Endothelial cell of umbilical vein (primary cell): Measurements from ENCODE around the gene AEBP1. TPM values are rescaled to one million over a fixed set of nuclear protein-coding genes. Genes with fewer than 3 reads are reported as not detected.

Experiments used
- BruUV-seq: library from RNA; stranded (reverse); fragments of 400-500 nt; replicated peaks from 2 replicates; lab custom pipeline; 2021; lab: Mats Ljungman, UMichigan
- CTCF ChIA-PET: fragments of 300-600, 350-600 bp; sonication (Branson Sonifier 250); formaldehyde crosslinking; loops from one replicate; lab custom pipeline; 2021; ENCODE audit warnings: antibody characterized with exemption, inconsistent platforms; lab: Charles Lee
- POLR2A ChIA-PET: fragments of 300-600, 350-600 bp; sonication (Branson Sonifier 250); formaldehyde crosslinking; loops from one replicate; lab custom pipeline; 2021; ENCODE audit warnings: antibody characterized with exemption, inconsistent platforms; lab: Charles Lee
- DNase-seq: peaks from one replicate; pipeline ENCODE4 v3.0.0-alpha.2; 2011; ENCODE audit warnings: low read depth, low spot score
- FAIRE-seq: peaks from 2 replicates; lab custom pipeline; 2011; peaks lifted over from hg19 to GRCh38; lab: Jason Lieb, UNC
- H2AFZ ChIP-seq: 2 replicates; pipeline ENCODE4 v1.6.0; 2012; ENCODE audit warnings: low read depth, low read length, control low read depth, inconsistent platforms
- H3K27ac ChIP-seq: 2 replicates; pipeline ENCODE4 v1.5.1; 2011; ENCODE audit warnings: low read depth, mild to moderate bottlenecking, control low read depth, low read length, moderate library complexity; ENCODE audit not compliant: insufficient read depth
- H3K27me3 ChIP-seq, 2 experiments: 2 replicates each; pipeline versions ENCODE4 v1.6.0 to v1.6.1; 2011; ENCODE audit warnings: low read length in 2 of 2, mixed read lengths in 1 of 2; ENCODE audit not compliant: control insufficient read depth in 2 of 2, insufficient read depth in 2 of 2
- H3K36me3 ChIP-seq, 2 experiments: 2 replicates in 1 of 2; 3 replicates in 1 of 2; pipeline ENCODE4 v1.5.1; 2011; ENCODE audit warnings: low read length in 2 of 2, mild to moderate bottlenecking in 1 of 2, moderate library complexity in 1 of 2; ENCODE audit not compliant: control insufficient read depth in 2 of 2, insufficient read depth in 2 of 2; ENCODE audit errors: extremely low read depth in 1 of 2
- H3K4me1 ChIP-seq: 3 replicates; pipeline ENCODE4 v1.5.1; 2011; ENCODE audit warnings: mild to moderate bottlenecking, low read length; ENCODE audit not compliant: control insufficient read depth, insufficient read depth; ENCODE audit errors: extremely low read depth
- H3K4me2 ChIP-seq: 2 replicates; pipeline ENCODE4 v1.6.1; 2011; ENCODE audit warnings: low read length, control low read depth, mixed read lengths; ENCODE audit not compliant: insufficient read depth
- H3K4me3 ChIP-seq, 3 experiments: fragments of 200-600 bp in 1 of 3; sonication (generic), shearing (Covaris generic) in 1 of 3; replicated peaks in 1 of 3; 2 replicates each; pipeline ENCODE4 v1.5.1; 2011 to 2016; ENCODE audit warnings: control low read depth in 3 of 3, low read length in 3 of 3, mild to moderate bottlenecking in 2 of 3, inconsistent platforms in 1 of 3, low read depth in 1 of 3, moderate library complexity in 1 of 3; ENCODE audit not compliant: insufficient read depth in 1 of 3
- H3K79me2 ChIP-seq: 2 replicates; pipeline ENCODE4 v1.6.0; 2012; ENCODE audit warnings: low read length, inconsistent platforms; ENCODE audit not compliant: control insufficient read depth, insufficient read depth
- H3K9ac ChIP-seq: replicated peaks from 2 replicates; pipeline ENCODE3; 2011; ENCODE audit warnings: low read length, control low read depth; ENCODE audit not compliant: insufficient read depth; ENCODE audit errors: extremely low read depth
- H3K9me1 ChIP-seq: replicated peaks from 3 replicates; pipeline ENCODE4 v1.6.0; 2011; ENCODE audit warnings: mild to moderate bottlenecking, low read length; ENCODE audit not compliant: control insufficient read depth, insufficient read depth; ENCODE audit errors: extremely low read depth
- H3K9me3 ChIP-seq: replicated peaks from 2 replicates; pipeline ENCODE4 v1.5.1; 2012; ENCODE audit warnings: low read length, inconsistent platforms; ENCODE audit not compliant: control insufficient read depth, insufficient read depth
- H4K20me1 ChIP-seq: replicated peaks from 2 replicates; pipeline ENCODE3; 2011; ENCODE audit warnings: mild to moderate bottlenecking, low read length; ENCODE audit not compliant: control insufficient read depth, insufficient read depth; ENCODE audit errors: extremely low read depth
- CTCF ChIP-seq, 2 donors: IDR thresholded peaks; 1 replicate in 1 of 2; 2 replicates in 1 of 2; pipeline ENCODE4 v1.5.1; 2011; ENCODE audit warnings: low read length in 2 of 2, mild to moderate bottlenecking in 2 of 2, moderate library complexity in 2 of 2, control low read depth in 1 of 2, inconsistent platforms in 1 of 2, low read depth in 1 of 2; ENCODE audit not compliant: insufficient read depth in 1 of 2; ENCODE audit errors: extremely low read depth in 1 of 2
- EZH2 ChIP-seq: IDR thresholded peaks from 2 replicates; pipeline ENCODE4 v1.6.1; 2012; ENCODE audit warnings: borderline replicate concordance, low read depth, mild to moderate bottlenecking, moderate library complexity, low read length, inconsistent platforms; ENCODE audit not compliant: severe bottlenecking
- FOS ChIP-seq: IDR thresholded peaks from 2 replicates; pipeline ENCODE4 v1.6.1; 2011; ENCODE audit warnings: mild to moderate bottlenecking, low read length, moderate library complexity, borderline replicate concordance; ENCODE audit not compliant: insufficient read depth
- GATA2 ChIP-seq: IDR thresholded peaks from 2 replicates; pipeline ENCODE4 v1.7.0; 2011; ENCODE audit warnings: low read depth, mild to moderate bottlenecking, moderate library complexity, mixed read lengths, low read length; ENCODE audit not compliant: insufficient read length, insufficient read depth
- MYC ChIP-seq: IDR thresholded peaks from one replicate; pipeline ENCODE4 v1.6.1; 2011; ENCODE audit warnings: mild to moderate bottlenecking, low read depth, low read length
- POLR2A ChIP-seq: IDR thresholded peaks from 2 replicates; pipeline ENCODE4 v1.6.1; 2012; ENCODE audit warnings: low read depth, mild to moderate bottlenecking, control low read depth, low read length
- POLR2AphosphoS5 ChIP-seq: IDR thresholded peaks from 2 replicates; pipeline ENCODE4 v1.6.1; 2012; ENCODE audit warnings: low read depth, mild to moderate bottlenecking, control low read depth, low read length, moderate library complexity; ENCODE audit not compliant: insufficient read depth
- dilution Hi-C: fragments of 300-500 bp; cut with MboI; formaldehyde crosslinking; loops from one replicate; pipeline ENCODE4 v1.15.0; 2019; ENCODE audit warnings: low sequenced_read_pairs; ENCODE audit not compliant: extremely low pct_ligation_motif_present
- intact Hi-C: fragments of 100-400 bp; cut with micrococcal nuclease; formaldehyde crosslinking; loops from one replicate; pipeline ENCODE4 v1.10.0; 2022
- polyA plus RNA-seq, 4 experiments: library from polyadenylated mRNA; depleted of rRNA in 3 of 4; stranded (reverse) in 3 of 4; unstranded in 1 of 4; fragments of >200 nt; gene quantifications; 2 replicates each; pipeline versions ENCODE4 v1.2.1 to v1.2.3, GENCODE V29; 2011 to 2012; ENCODE audit warnings: missing spikeins in 1 of 4
- total RNA-seq: library from RNA; stranded (reverse); gene quantifications from 2 replicates; pipeline ENCODE4 v1.2.3, GENCODE V29; 2021

Gene AEBP1
- total and polyA plus RNA-seq, 2 donors (not counting 3 experiments of a cell fraction or from before 2014, with no cell fraction given), result 20.6 to 48.0 TPM

DNA sequence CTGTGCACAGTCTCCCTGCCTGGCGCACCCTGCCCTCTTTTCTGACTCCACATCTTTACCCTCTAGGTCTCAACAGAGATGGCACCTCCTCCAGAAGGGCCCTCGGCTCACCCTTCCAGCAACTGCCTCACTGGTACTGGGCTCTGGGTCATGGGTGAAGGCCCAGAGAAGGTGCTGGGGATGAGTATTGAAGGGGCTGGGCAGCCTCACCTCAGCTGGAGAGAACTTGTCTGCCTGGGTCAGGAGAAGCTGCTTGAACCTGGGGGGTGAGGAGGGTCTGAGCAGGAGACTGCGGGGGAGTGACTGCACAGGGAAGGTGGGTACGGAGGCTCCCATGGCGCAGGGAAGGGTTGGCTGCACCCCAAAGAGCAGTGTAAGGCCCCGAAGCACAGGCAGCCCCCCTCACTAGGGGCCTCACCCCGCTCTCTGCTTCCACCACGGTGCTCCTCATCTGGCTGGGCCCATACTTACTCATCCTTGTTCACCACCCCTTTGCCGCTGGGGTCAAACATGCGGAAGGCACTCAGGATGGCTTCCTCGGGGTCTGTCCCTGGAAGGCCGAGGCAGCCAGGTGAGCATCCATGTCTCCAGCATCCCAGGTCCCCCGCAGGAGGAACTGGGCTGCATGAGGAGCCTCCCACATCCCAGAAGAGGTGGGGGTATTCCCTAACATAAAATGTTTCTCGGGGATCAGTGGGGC, 35.3 kb downstream of the AEBP1 start:
- Histone ChIP-seq H3K9me3 (no peaks in the 10 kb centered on the region), H3K27me3 (peaks cover 4 to 11% of the 10 kb centered on the region in 2 experiments), H3K4me2 (no peak overlapping the region), H2AFZ (no peak overlapping the region), H3K27ac (no peak overlapping the region), H3K4me3 (no peak overlapping the region), H3K9ac (no peak overlapping the region), H4K20me1 (no peaks in the 10 kb centered on the region), H3K79me2 (no peaks in the 10 kb centered on the region), H3K9me1 (no peaks in the 10 kb centered on the region), H3K4me1 (no peaks in the 10 kb centered on the region), H3K36me3 (no peaks in the 10 kb centered on the region)
- dilution Hi-C loops (no loop called here), intact Hi-C loops (no loop called here)
- no TSS peak for BruUV-seq
- no peak for TF ChIP-seq POLR2AphosphoS5
- TF ChIP-seq GATA2, result no peak
- no peak for TF ChIP-seq POLR2A
- no peak for TF ChIP-seq CTCF (IDR thresholded peaks at IDR 0.05; ENCODE audit: extremely low read depth in 1 of 2, insufficient read depth in 1 of 2, low read depth in 1 of 2, low read length in 2 of 2)
- no peak for TF ChIP-seq MYC
- TF ChIP-seq EZH2, result no peak
- no peak for TF ChIP-seq FOS
- CTCF ChIA-PET, result no interaction called here
- POLR2A ChIA-PET, result no interaction called here
- DNase-seq (no peak), FAIRE-seq (no peak)
